Left lung (tissue), 10 donors: ENCODE results near the gene PVR. TPM values are rescaled to one million over a fixed set of nuclear protein-coding genes. Genes with fewer than 3 reads are reported as not detected.

Experiments
- ATAC-seq: fragments of 200-7000 bp; cut with Tn5 transposase; one replicate; pipeline ENCODE4 v1.9.1; 2020; ENCODE audit warnings: moderate library complexity
- DNase-seq, 4 donors: peaks; one replicate each; pipeline ENCODE4 v3.0.0-alpha.2; 2013 to 2020
- H3K27ac ChIP-seq, 2 donors: fragments of 200-600 bp; sonication (generic) in 1 of 2; one replicate each; pipeline versions ENCODE4 v1.5.0 to v1.8.0; 2020 to 2021
- H3K27me3 ChIP-seq, 2 donors: fragments of 200-600 bp; sonication (generic) in 1 of 2; one replicate each; pipeline versions ENCODE4 v1.5.0 to v1.8.0; 2020 to 2021
- H3K36me3 ChIP-seq, 2 donors: fragments of 200-600 bp; sonication (generic) in 1 of 2; one replicate each; pipeline versions ENCODE4 v1.5.0 to v1.8.0; 2020 to 2021
- H3K4me1 ChIP-seq, 2 donors: fragments of 200-600 bp; one replicate each; pipeline ENCODE4 v1.8.0; 2021
- H3K4me3 ChIP-seq, 2 donors: fragments of 200-600 bp; sonication (generic) in 1 of 2; one replicate each; pipeline versions ENCODE4 v1.5.0 to v1.8.0; 2020 to 2021; ENCODE audit warnings: mild to moderate bottlenecking in 1 of 2
- H3K9me3 ChIP-seq, 2 donors: fragments of 200-600 bp; sonication (generic) in 1 of 2; one replicate each; pipeline versions ENCODE4 v1.5.0 to v1.8.0; 2020 to 2021
- intact Hi-C, 2 donors: fragments of 100-400 bp; cut with DNase I; formaldehyde crosslinking; loops; one replicate each; pipeline versions ENCODE4 v1.11.2 to v1.14.2; 2022
- polyA plus RNA-seq, 6 donors: library from polyadenylated mRNA; unstranded; fragments of 120-200 nt; gene quantifications; one replicate each; pipeline ENCODE4 v1.2.1, GENCODE V29; 2013; ENCODE audit not compliant: insufficient read length in 6 of 6
- total RNA-seq, 2 donors: library from RNA; stranded (reverse); fragmentation: NEBNext Ultra II Directional; extraction: Animal tissue kit (Norgen Biotek cat#: 25700); gene quantifications; one replicate each; pipeline ENCODE4 v1.2.1, GENCODE V29; 2021
- TF ChIP-seq, protein P1 (sequence below), 2 donors: fragments of 200-600 bp; sonication (generic) in 1 of 2; IDR thresholded peaks; one replicate each; pipeline versions ENCODE4 v1.5.0 to v1.8.0; 2021; ENCODE audit warnings: antibody characterized with exemption in 2 of 2
- donor health status: DM: no; HTN: yes; CAD: no.
- donor health status: DM: no; HTN: no; CAD: no.

The PVR gene
- total and polyA plus RNA-seq, 8 donors, result 22.5 to 67.9 (median 28.8) TPM

DNA sequence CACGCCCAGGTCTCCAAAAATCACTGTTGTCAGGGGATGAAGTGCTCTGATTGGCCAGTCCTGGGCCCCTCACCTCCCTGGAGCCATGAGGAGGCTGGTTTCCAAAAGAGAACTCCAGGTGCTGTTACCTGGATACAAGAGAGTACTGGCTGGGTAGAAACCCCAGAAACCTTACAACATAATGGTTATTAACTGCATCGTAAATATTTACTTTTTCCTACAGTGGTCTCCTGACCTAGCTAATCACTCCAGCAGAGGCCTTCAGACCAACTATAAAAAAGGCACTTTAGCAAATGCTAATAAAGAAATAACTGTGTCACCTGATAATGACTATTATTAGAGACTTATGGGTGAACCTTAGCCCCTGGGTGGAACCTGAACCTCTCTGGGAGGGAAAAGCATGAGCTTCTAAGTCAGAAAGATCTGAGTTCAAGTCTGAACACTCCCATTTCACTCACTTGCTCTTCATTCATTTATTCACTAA, 31.9 kb upstream of the PVR start:
- peak overlapping the region in 1 of 2 donors; percentile 23 for H3K27ac ChIP-seq
- ATAC-seq (peak; percentile 93), DNase-seq (peak in 1 of 4 donors; percentile 65)
- no peaks in the 10 kb centered on the region for H3K9me3 ChIP-seq
- H3K4me1 ChIP-seq, result peaks cover 6 to 36% of the 10 kb centered on the region in 2 donors
- H3K27me3 ChIP-seq, result no peaks in the 10 kb centered on the region
- TF ChIP-seq, protein P1, sequence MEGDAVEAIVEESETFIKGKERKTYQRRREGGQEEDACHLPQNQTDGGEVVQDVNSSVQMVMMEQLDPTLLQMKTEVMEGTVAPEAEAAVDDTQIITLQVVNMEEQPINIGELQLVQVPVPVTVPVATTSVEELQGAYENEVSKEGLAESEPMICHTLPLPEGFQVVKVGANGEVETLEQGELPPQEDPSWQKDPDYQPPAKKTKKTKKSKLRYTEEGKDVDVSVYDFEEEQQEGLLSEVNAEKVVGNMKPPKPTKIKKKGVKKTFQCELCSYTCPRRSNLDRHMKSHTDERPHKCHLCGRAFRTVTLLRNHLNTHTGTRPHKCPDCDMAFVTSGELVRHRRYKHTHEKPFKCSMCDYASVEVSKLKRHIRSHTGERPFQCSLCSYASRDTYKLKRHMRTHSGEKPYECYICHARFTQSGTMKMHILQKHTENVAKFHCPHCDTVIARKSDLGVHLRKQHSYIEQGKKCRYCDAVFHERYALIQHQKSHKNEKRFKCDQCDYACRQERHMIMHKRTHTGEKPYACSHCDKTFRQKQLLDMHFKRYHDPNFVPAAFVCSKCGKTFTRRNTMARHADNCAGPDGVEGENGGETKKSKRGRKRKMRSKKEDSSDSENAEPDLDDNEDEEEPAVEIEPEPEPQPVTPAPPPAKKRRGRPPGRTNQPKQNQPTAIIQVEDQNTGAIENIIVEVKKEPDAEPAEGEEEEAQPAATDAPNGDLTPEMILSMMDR (IDR thresholded peaks at IDR 0.05), result no peak
- H3K4me3 ChIP-seq, result no peak overlapping the region
- intact Hi-C loops, result no loop called here
- no peaks in the 10 kb centered on the region for H3K36me3 ChIP-seq

DNA sequence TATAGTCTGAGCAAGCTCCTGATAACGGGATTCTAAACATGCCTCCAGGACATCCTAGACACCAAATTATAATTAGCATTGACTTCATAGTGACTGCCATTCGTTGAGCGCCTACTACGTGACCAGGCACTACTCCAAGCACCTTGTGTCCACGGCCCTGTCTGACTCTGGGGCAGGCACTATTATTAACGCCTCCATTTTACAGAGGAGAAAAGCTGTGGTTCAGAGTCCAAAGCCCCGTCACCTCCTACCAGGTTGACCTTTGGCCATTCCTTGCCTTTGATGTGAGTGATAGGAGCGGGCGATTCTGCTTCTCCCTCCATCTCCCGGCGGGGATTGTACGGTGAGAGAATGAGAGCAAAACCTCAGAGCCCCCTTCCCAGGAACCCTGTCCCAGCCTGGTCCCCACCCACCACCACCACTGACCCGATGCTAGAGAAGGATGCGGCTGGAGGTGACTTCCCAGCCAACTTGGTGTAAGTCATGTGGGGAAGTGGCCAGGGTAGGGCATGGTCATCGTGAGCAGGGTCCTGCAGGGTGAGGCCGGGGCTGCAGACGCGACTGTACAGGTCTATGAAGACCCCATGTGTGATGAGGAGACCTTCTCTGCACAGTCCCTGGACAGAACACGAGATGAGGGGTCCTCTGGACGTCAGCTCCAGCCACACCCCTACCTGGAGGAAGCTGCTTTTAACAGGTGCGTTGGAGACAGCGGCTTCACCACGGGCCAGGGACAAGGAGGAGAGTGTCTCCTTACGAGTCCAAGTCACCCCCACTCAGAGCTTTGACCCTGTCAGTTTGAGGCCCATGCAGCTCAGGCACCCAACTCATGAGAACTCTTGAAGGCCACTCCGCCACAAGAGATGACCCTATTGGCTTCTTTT, 30.2 kb upstream of the PVR start, which contains the start of gene IGSF23:
Gene IGSF23, plus strand, starts transcription at position 269 of the 884 bp plus-strand sequence. Its CDS starts 83 bp downstream, at position 352.
- no peaks in the 10 kb centered on the region for H3K9me3 ChIP-seq
- peaks cover 3 to 20% of the 10 kb centered on the region in 2 donors for H3K4me1 ChIP-seq
- ATAC-seq (no peak), DNase-seq (no peak)
- no peak within 1 kb of the TSS for H3K4me3 ChIP-seq
- TF ChIP-seq, protein P1 (IDR thresholded peaks at IDR 0.05), result no peak
- no peaks in the 10 kb centered on the region for H3K36me3 ChIP-seq
- no peak within 1 kb of the TSS for H3K27ac ChIP-seq
- intact Hi-C loops, result no loop called here
- no peaks in the 10 kb centered on the region for H3K27me3 ChIP-seq

DNA sequence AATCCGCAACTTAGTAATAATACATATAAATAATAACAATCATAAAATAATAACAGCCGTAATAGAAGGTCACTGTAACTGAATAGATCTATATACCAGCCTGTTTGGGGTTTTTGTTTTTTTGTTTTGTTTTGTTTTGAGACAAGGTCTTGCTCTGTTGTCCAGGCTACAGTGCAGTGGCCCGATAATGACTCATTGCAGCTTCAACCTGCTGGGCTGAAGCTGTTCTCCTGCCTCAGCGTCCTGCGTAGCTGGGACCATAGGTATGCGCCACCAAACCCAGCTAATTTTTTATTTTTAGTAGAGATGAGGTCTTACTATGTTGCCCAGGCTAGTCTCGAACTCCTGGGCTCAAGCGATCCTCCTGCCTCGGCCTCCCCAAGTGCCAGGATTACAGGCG, 29.4 kb upstream of the PVR start:
- no peak overlapping the region for H3K4me3 ChIP-seq
- no peaks in the 10 kb centered on the region for H3K36me3 ChIP-seq
- TF ChIP-seq, protein P1 (IDR thresholded peaks at IDR 0.05), result no peak
- H3K27me3 ChIP-seq, result no peaks in the 10 kb centered on the region
- no peak overlapping the region for H3K27ac ChIP-seq
- DNase-seq (no peak), ATAC-seq (no peak)
- H3K4me1 ChIP-seq, result peaks cover 3 to 20% of the 10 kb centered on the region in 2 donors
- no peaks in the 10 kb centered on the region for H3K9me3 ChIP-seq
- intact Hi-C loops, result no loop called here

DNA sequence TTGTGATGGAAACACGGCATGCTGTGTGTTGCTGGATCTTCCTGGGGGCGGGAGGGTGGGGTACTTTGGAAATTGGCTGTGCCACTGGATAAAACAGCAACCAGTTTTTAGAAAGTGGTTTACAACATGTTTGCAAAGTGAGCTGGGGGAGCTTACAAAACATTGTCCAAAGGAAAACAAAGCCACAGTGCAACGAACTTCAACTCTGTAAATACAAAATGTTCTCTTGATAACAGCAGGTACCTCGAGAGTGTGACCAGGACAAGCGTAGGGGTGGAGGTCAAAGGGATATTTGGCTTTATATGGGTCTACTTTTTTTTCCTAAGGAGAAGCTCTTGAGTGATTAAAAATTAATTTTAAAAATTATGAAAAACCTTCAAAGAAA, 27.9 kb upstream of the PVR start:
- intact Hi-C loops, result no loop called here
- H3K4me1 ChIP-seq, result peaks cover 3 to 20% of the 10 kb centered on the region in 2 donors
- no peaks in the 10 kb centered on the region for H3K36me3 ChIP-seq
- TF ChIP-seq, protein P1 (IDR thresholded peaks at IDR 0.05), result no peak
- H3K4me3 ChIP-seq, result no peak overlapping the region
- no peaks in the 10 kb centered on the region for H3K9me3 ChIP-seq
- DNase-seq, result no peak
- ATAC-seq, result peak; percentile 9
- peak overlapping the region in 1 of 2 donors; percentile 64 for H3K27ac ChIP-seq
- no peaks in the 10 kb centered on the region for H3K27me3 ChIP-seq

GRCh38 chr19:44617110-44617880, 26.4 kb upstream of the PVR start:
- intact Hi-C loops, result no loop called here
- DNase-seq (no peak), ATAC-seq (peak; percentile 30)
- TF ChIP-seq, protein P1 (IDR thresholded peaks at IDR 0.05), result no peak
- H3K4me1 ChIP-seq, result peaks cover 0 to 20% of the 10 kb centered on the region in 2 donors
- no peak overlapping the region for H3K4me3 ChIP-seq
- peak overlapping the region in 1 of 2 donors; percentile 64 for H3K27ac ChIP-seq
- H3K9me3 ChIP-seq, result no peaks in the 10 kb centered on the region
- H3K36me3 ChIP-seq, result no peaks in the 10 kb centered on the region
- H3K27me3 ChIP-seq, result no peaks in the 10 kb centered on the region
